HEK293T (cell line): ENCODE measurements around the gene RCAN1.

Experiments used
- ARNT ChIP-seq: fragments of 450-650 bp; IDR thresholded peaks from 2 replicates; pipeline ENCODE4 v1.6.1; 2017; ENCODE audit warnings: mild to moderate bottlenecking
- BHLHE40 ChIP-seq: fragments of 450-650 bp; IDR thresholded peaks from 2 replicates; pipeline ENCODE4 v1.6.1; 2016; ENCODE audit warnings: mild to moderate bottlenecking, moderate library complexity, borderline replicate concordance
- CTBP1 ChIP-seq: fragments of 450-650 bp; IDR thresholded peaks from 2 replicates; pipeline ENCODE4 v1.6.1; 2016; ENCODE audit warnings: borderline replicate concordance
- FOXA1 ChIP-seq: fragments of 450-650 bp; IDR thresholded peaks from 2 replicates; pipeline ENCODE4 v1.6.1; 2016; ENCODE audit warnings: mild to moderate bottlenecking
- FOXK2 ChIP-seq: fragments of 450-650 bp; IDR thresholded peaks from 2 replicates; pipeline ENCODE4 v1.6.1; 2016; ENCODE audit warnings: mild to moderate bottlenecking
- NFRKB ChIP-seq: fragments of 450-650 bp; IDR thresholded peaks from 2 replicates; pipeline ENCODE4 v1.6.1; 2016; ENCODE audit warnings: mild to moderate bottlenecking, moderate library complexity
- SUZ12 ChIP-seq: fragments of 450-650 bp; IDR thresholded peaks from 2 replicates; pipeline ENCODE4 v1.6.1; 2016; ENCODE audit warnings: mild to moderate bottlenecking
- TARDBP ChIP-seq: fragments of 450-650 bp; IDR thresholded peaks from 2 replicates; pipeline ENCODE4 v1.6.1; 2016
- ZNF384 ChIP-seq: fragments of 450-650 bp; IDR thresholded peaks from 2 replicates; pipeline ENCODE4 v1.6.1; 2016
- TF ChIP-seq, protein P1 (sequence below): fragments of 450-650 bp; IDR thresholded peaks from 2 replicates; pipeline ENCODE4 v1.6.1; 2016

DNA sequence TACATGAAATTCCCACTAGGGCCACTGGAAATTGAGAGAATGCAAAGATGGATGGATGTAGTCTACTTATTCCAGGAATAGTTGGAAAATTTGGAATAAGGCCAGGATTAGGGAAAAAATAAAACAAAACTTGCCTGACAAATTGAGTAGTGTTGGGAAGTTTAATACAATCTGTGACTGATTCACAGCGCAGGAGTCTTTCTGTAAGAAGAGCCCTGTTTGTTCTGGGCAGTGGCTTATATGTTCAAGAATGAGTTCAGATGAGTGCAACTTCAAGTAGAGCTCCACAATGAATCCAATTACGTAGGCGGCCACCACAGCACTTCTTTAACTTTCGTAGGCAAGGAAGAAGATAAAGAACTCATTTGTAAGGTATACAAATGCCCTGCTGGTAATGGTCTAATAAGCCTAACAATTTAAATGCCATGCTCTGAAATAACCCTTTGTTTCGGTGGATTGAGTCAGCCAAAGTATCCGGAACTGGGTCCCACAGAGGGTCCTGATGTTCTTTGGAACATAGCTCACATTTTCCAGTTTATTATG lies 55.8 kb downstream of the RCAN1 start:
- TF ChIP-seq CTBP1 = no peak
- TF ChIP-seq FOXA1 = no peak
- no peak for TF ChIP-seq FOXK2
- TF ChIP-seq BHLHE40 = no peak
- TF ChIP-seq, protein P1, sequence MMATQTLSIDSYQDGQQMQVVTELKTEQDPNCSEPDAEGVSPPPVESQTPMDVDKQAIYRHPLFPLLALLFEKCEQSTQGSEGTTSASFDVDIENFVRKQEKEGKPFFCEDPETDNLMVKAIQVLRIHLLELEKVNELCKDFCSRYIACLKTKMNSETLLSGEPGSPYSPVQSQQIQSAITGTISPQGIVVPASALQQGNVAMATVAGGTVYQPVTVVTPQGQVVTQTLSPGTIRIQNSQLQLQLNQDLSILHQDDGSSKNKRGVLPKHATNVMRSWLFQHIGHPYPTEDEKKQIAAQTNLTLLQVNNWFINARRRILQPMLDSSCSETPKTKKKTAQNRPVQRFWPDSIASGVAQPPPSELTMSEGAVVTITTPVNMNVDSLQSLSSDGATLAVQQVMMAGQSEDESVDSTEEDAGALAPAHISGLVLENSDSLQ = no peak
- TF ChIP-seq SUZ12 = no peak
- TF ChIP-seq ZNF384 = no peak
- no peak for TF ChIP-seq ARNT
- TF ChIP-seq TARDBP = no peak
- no peak for TF ChIP-seq NFRKB
